ENCODE results near the gene POU2F2.

GRCh38 chr19:42088471-42089190 lies 43.6 kb downstream of the POU2F2 start:
- no peak for TF ChIP-seq IRF2 (CRISPR knock-in tag; IDR thresholded peaks at IDR 0.05; ENCODE audit: borderline replicate concordance, low read depth)
- TF ChIP-seq CTCF (IDR thresholded peaks at IDR 0.05), result no peak
- TF ChIP-seq USF2 (CRISPR knock-in tag; IDR thresholded peaks at IDR 0.05), result no peak
- TF ChIP-seq E2F1 (CRISPR knock-in tag; IDR thresholded peaks at IDR 0.05), result no peak
- no peak for TF ChIP-seq USF1 (CRISPR knock-in tag; IDR thresholded peaks at IDR 0.05)
- no peak for TF ChIP-seq ELF4 (CRISPR knock-in tag; IDR thresholded peaks at IDR 0.05; ENCODE audit: low read depth)
- TF ChIP-seq MAX (CRISPR knock-in tag; IDR thresholded peaks at IDR 0.05), result no peak
- no peak for TF ChIP-seq MLX (CRISPR knock-in tag; IDR thresholded peaks at IDR 0.05)
- TF ChIP-seq ZSCAN18 (CRISPR knock-in tag; IDR thresholded peaks at IDR 0.05), result no peak
- no peak for TF ChIP-seq SP1 (CRISPR knock-in tag; conservative IDR thresholded peaks at IDR 0.05)
- no peak for TF ChIP-seq TEAD4 (CRISPR knock-in tag; IDR thresholded peaks at IDR 0.05)
- no peak for TF ChIP-seq NFYB (CRISPR knock-in tag; conservative IDR thresholded peaks at IDR 0.05; ENCODE audit: low read depth)
- TF ChIP-seq ZNF317 (CRISPR knock-in tag; IDR thresholded peaks at IDR 0.05; ENCODE audit: borderline replicate concordance, low read depth), result no peak

Measured in WTC11 (cell line).